ENCODE measurements around the gene P4HA2.
"Not testable (repeated sequence)": the region's sequence is repeated elsewhere in the genome, so short reads cannot be mapped to it uniquely, and the experiment has no call there.

Gene P4HA2

DNA sequence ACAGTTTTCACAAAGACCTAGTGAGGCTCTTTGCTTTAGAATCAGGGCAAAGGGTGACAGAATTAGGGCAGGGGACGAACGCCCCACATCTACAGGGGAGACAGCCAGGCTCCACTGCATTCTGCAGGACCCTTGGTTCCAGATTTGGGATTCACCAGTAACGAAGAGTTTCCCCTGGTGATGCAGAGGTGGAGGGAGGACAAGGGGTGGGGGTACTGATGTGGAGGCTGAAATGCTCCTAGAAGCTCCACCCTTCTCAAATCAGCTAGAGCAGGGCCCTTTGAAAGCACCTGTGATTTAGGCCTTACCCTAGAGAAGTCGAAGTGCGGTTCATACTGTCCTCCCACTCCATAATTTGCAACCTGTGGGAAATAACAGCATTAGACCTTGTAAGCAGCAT lies 29.1 kb downstream of the P4HA2 start:
- DNase-seq: no peak

DNA sequence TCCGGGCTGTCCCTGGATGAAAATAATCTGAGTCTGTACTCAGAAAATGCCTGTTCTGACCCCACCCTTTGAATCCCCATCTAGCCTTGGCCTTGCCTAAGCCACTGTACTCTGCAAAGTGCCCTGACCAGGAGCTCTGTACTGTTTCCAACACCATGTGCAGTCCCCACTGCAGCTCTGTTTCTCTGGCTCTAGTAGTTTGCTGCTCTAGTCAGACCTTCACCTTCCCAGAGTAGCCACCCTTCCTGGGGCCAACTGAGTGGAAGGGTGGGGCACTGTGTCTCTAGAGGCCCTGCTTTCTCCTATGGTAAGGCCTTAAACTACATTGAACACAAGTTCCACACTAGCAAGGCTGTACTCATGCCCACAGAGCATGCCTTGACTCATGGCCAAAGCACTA lies 31.9 kb downstream of the P4HA2 start:
- DNase-seq: no peak

DNA sequence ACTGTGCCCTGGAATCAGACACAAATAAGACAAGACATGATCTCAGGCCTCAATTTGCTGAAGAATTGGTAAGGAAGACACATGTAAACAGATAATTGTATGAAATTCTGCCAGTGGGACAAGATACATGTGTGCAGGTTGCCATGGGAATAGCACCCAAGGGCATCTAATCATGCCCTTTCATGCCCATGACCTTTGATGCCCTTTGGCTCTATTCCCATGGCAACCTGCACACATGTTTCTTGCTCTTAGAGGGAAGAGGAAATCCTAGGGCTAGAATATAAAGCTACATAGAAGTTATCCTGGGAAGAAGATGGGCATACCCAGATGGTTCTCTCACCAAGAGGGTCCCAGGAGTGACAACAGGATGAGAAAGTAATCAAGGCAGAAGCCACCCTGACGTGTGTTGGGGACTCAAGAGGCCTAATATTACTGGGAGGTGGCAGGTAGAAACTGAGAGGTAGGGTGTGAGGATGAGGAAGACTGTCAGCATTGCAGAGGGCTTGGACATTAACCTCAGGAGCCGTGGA lies 34.4 kb downstream of the P4HA2 start:
- no peak for DNase-seq

DNA sequence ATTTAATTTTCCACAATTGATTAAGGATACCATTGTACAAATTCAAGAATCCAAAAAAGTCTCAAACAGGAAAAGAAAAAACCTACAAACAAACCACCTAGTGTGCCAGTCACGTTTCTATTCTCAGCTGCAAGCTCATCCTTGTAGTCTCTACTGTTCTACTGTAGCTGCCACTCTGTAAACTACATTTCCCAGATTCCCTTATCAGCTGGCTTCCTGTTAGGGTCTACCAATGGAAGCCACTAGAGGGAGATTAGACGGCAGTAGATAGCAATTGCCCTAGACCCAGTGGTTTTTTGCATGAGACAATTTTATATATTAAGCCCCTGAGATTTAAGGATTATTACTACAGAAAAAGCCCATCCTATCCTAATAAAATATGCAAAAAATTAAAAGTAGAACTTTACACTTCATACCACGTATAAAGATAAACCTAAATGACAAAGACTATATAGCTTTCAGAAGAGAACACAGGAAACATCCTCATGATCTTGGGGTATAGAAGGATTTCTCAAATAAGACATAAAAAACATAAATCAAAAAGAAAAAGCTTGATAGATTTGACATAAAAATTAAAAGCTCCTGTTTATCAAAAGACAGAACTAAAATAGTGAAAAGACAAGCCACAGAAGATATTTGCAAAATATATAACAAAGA lies 37.4 kb downstream of the P4HA2 start:
- DNase-seq: peak; percentile 46 to 77 (median 67)

DNA sequence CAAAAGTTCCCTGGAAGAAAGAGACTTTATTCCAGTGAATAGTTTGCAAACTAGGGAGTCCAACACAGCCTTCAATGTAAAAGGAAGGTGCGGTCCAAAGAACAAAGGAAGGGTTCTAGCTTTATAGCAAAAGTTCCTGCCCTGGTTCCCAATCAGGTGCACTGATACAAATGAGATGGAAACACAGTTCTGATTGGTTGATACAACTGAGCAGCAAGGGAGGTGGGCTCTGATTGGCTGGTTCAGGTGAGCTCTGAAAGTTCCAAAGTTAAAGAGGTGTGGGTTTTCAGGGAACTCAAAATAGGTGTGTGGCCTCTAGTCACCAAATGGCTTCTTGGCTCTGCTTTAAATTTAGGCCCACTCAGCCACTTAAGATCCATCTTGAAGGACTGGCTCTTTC lies 43.1 kb downstream of the P4HA2 start:
- DNase-seq: no peak

DNA sequence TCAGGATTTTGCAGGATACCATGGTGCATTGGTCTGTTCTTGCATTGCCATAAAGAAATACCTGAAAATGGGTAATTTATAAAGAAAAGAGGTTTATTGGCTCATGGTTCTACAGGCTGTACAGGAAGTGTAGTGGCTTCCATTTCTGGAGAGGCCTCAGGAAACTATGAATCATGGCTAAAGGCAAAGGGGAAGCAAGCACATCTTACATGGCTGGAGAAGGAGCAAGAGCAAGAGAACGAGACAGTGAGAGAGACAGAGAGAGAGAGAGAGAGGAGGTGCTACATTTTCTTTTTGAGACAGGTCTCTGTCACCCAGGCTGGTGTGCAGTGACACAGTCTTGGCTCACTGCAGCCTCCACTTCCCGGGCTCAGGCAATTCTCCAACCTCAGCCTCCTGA lies 43.9 kb downstream of the P4HA2 start:
- DNase-seq: peak in 2 of 4 experiments; percentile 33 to 41

DNA sequence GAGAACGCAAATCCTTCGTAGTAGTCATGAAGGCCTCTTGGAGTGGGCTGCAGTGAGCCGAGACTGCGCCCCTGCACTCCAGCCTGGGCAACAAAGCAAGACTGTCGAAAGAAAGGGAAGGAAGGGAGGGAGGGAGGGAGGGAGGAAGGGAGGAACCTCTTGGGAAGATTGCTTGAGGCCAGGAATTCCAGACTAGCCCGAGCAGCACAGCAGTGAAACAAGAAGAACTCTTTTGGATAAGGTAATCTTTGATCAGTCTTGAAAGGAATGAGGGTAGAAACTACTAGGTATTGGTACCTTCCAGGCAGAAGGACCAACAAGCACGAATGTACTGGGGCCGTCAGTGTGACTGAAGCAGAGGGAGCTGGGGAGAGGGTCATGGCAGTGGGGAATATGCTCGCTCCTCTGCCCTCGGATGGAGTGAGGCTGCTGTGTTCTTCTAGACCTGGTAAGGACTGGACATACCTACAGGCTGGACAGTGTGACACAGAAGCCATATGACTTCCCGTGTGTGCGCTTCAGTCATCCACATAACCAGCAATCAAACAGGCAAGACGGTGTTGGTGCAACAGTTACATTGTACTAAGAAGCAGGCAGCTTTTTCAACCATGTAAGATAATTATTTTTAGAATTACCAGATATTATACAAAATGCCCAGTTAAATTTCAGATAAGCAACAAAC lies 45.2 kb downstream of the P4HA2 start:
- DNase-seq: no peak

DNA sequence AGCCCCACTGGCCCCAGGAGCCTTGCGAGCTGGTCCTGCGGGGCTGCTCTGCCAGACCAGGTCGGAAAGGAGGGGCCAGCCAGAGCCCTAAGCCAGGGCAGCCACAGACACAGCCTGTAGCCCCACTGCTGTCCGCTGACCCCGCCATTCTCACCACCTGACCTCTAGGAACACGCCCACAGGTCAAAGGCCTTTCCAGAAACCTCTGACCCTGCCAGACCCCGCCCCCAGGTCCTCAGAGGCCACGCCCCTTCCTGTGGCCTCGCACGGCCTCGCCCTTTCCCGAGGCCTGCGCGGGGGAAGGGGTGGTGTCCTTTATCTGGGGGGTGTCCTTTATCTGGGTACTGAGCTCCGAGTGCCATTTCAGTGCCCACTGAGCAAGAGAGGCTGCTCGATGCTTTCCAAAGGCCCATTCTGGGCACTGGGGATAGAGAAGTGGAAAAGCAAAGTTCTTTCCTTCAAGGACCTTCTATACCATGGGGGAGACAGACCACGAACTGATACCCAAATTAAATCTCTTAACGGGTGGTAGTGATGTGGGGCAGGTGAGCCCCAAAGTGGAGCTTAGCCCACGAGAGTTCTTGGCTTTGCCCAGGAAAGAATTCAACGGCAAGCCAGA lies 46.5 kb downstream of the P4HA2 start:
- no peak for DNase-seq

DNA sequence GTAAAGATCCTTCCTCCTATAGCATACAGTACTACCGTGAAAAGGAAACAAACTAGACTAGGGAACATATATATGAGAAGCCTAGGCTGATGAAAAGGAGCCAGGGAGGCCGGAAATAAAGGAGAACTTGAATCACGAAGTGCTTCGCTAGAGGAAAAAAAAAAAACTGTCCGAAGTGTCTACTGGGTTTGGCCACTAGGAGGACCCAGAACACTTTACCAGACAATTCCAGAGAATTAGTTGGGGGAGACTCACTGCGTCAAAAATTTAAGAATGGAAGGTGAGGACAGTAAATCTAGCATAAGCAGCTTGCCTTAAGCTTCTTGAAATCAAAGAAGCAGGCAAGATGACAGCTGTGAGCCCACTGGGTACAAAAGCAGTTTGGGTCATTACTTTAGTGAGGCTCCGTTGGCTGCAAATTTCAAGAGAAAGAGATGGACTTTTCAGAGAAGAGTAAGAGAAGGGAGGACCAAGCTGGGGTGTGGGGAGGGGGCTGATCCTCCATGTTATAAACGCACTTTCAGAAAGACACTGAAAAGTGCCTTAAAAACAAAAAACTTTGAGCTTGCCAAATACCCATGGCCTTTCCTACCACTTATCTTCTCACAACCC lies 47.4 kb downstream of the P4HA2 start:
- DNase-seq: peak; percentile 60 to 80 (median 76)

DNA sequence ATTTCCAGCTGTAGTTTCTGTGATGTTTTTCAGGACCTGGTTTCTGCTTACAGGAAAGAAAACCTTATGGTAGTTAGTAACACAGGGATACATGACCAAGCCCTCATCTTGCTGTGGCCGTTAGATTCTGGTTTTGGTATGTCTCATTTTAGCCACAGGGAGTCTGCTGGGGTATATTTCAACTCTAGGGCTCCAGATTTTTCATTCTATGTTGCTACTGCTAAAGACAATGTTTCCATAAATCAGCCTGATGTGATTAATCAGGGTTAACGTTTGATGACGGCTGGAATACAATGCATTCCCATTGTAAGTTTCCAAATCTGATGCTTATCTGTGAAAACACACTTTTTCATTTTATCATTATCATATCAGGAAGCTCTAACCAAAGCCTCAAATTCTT lies 48.2 kb downstream of the P4HA2 start:
- no peak for DNase-seq

DNA sequence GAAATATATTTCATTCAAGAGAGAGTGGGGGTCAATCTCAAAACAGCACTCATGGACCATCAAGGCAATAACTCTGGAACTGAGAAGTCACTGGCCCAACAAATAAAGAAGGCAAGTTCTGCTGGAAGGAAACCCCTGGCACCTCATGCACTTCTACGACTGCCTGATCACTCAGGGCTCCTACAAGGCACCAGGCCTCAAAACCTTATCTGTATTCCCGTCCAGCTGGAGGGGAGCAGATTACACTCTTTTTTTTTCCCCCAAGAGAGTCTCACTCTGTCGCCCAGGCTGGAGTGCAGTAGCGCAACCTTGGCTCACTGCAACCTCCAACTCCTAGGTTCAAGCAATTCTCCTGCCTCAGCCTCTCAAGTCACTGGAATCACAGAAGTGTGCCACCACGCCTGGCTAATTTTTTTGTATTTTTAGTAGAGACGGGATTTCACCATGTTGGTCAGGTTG lies 49.9 kb downstream of the P4HA2 start:
- DNase-seq: no peak

DNA sequence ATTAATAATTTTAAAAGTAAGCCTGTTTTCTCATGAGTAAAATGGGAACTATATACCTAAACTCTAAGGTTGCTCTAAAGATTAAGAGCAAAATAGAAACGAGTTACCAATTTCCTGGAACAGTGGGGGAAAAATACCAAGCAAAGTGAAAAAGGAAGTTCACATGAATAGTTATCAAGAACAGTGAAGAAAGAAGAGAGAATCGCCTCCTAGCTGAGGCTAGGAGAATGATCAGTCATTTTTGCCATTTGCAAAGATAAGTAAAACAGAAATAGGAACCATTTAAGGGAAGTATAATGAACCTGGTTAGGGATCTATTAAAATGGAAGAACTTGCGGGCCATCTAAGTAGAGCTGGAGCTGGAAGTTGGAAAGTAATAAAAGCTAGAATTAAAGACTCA lies 50.7 kb downstream of the P4HA2 start:
- DNase-seq: peak; percentile 16 to 74 (median 46)

DNA sequence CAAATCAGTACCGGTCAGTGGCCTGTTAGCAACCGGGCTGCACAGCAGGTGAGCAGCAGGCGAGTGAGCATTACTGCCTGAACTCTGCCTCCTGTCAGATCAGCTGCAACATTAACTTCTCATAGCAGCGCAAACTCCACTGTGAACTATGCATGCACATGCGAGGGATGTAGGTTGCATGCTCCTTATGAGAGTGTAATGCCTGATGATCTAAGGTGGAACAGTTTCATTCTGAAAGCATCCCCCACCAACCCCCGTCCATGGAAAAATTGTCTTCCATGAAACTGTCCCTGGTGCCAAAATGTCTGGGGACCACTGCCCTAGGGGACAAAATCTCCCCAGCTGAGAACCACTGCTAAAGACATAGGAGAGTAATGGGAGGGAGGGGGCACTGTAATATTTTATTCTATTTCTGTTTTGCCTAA lies 51.1 kb downstream of the P4HA2 start:
- DNase-seq: no peak

DNA sequence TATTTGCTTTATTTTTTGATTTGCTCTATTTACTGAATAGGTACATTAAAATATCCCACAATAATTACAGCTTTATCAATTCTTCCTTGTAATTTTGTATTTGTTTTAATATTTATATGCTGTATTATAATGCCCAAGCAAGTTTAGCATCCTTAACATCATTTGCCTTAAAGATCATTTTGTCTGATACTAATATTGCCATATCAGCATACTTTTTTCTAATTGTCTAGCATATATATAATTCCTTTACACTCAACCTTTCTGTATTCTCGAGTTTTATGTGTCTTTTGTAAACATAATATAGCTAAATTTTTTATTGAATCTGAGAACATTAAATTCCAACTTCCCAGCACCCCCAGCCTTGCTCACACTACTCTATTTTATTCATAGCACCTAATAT lies 64.7 kb downstream of the P4HA2 start:
- DNase-seq: no peak

DNA sequence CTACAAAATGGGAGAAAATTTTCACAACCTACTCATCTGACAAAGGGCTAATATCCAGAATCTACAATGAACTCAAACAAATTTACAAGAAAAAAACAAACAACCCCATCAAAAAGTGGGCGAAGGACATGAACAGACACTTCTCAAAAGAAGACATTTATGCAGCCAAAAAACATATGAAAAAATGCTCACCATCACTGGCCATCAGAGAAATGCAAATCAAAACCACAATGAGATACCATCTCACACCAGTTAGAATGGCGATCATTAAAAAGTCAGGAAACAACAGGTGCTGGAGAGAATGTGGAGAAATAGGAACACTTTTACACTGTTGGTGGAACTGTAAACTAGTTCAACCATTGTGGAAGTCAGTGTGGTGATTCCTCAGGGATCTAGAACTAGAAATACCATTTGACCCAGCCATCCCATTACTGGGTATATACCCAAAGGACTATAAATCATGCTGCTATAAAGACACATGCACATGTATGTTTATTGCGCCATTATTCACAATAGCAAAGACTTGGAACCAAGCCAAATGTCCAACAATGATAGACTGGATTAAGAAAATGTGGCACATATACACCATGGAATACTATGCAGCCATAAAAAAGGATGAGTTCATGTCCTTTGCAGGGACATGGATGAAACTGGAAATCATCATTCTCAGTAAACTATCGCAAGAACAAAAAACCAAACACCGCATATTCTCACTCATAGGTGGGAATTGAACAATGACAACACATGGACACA lies 65.9 kb downstream of the P4HA2 start:
- not testable (repeated sequence) for DNase-seq

DNA sequence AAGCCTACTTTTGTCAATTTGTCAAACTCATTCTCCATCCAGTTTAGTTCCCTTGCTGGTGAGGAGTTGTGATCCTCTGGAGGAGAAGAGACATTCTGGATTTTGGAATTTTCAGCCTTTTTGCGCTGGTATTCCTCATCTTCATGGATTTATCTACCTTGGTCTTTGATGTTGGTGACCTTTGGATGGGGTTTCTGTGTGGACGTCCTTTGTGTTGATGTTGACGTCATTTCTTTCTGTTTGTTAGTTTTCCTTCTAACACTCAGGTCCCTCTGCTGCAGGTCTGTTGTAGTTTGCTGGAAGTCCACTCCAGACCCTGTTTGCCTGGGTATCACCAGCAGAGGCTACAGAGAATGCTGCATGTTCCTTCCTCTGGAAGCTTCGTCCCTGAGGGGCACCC lies 71.2 kb downstream of the P4HA2 start:
- no peak for DNase-seq

DNA sequence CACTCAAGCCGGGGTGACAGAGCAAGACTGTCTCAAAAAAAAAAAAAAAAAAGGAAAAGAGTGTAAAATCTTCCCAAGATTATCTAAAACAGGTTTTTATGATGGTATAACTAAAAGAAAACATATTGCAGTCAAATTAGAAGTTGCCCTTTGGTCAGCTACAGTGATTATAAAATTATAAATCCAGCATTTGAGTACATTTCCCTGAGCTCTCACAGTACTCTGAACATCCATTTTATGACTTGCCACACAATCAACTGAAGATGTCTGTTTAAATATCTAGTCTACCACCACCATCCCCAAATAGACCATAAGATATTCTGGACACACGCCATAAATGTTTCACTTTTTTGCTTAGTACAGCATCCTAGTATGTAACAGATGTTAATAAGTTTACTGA lies 77.1 kb downstream of the P4HA2 start:
- no peak for DNase-seq

DNA sequence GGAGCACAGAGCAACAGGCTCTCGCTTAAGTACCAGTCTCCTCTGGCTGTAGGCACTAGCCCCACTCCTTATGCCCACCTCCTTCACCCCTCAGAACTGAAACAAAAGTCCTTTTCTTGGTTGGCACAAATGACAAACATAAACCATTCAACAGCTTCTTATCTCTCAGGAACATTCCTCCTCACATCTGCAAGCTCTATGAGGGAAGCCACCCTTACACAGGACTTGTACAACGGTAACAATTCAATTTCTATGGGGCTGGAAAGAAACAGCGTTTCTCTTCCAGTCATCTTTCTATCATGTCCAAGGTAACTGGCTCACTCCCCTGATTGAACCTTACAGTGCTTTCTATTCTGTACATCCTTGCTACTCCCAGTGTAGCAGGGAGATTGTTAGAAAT lies 80.0 kb downstream of the P4HA2 start:
- DNase-seq: no peak

DNA sequence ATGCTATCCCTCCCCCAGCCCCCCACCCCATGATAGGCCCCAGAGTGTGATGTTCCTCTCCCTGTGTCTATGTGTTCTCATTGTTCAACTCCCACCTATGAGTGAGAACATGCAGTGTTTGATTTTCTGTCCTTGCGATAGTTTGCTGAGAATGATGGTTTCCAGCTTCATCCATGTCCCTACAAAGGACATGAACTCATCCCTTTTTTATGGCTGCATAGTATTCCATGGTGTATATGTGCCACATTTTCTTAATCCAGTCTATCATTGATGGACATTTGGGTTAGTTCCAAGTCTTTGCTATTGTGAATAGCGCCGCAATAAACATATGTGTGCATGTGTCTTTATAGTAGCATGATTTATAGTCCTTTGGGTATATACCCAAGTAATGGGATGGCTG lies 82.3 kb downstream of the P4HA2 start:
- DNase-seq: not testable (repeated sequence)

DNA sequence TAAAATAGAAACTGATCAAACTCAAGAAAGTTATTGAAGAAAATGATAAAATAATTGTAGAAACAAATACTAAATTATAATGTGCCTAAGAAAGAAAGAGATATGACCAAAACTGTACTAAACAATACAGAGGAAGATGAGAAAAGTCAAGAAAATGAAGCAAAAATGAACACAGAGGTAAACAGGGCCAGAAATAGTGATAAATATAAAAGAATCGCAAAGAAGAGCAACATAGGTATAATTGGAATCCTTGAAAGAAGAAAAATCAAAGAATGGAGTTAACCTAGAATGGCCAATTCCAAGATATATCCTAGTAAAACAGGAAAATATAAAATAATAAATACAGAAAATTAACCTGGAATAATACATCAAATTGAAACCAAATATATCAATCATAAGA lies 84.5 kb downstream of the P4HA2 start:
- DNase-seq: no peak

DNA sequence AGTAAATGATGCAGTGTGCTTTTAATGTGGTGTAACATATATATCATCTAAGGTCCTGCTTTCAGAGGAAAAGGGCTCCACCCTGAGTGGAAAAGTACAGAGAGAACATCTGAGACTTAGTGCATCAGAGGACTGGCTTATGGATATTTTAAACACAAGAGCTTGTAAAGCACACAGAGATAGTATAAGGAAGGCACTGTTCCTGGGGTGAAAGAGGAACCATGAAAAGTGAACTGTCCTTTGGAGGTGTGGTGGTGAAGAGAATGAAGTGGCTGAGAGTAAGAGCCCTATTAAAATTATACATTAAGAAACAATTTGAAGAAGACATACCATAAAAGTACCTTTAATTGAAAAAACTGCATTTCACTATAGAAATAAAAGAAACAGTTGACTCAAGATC lies 85.2 kb downstream of the P4HA2 start:
- peak in 1 of 4 experiments; percentile 9 for DNase-seq

Data from suppressor macrophage (primary cell).